GM04504 (cell line): Measurements from ENCODE around the gene DSTYK.

Experiments
- DNase-seq: peaks from one replicate; pipeline ENCODE4 v3.0.0-alpha.2; 2012; ENCODE audit warnings: low read depth

DSTYK gene

GRCh38 chr1:205129447-205130029 lies 82.0 kb downstream of the DSTYK start:
- DNase-seq, result no peak

- DNase-seq, result no peak
Observed at GRCh38 chr1:205128050-205128449, 83.5 kb downstream of the DSTYK start.

GRCh38 chr1:205127646-205128045 lies 83.9 kb downstream of the DSTYK start:
- no peak for DNase-seq

GRCh38 chr1:205124726-205125125 lies 86.8 kb downstream of the DSTYK start:
- no peak for DNase-seq

- no peak for DNase-seq
Observed at GRCh38 chr1:205122489-205122882, 89.0 kb downstream of the DSTYK start.

GRCh38 chr1:205121660-205122488 lies 89.6 kb downstream of the DSTYK start, which contains the start of gene RBBP5:
RBBP5 (minus strand) TSS chr1:205121978; CDS start chr1:205121873, 105 bp downstream.
- DNase-seq, result peak; percentile 95

- DNase-seq, result no peak
Observed at GRCh38 chr1:205118752-205119151, 92.8 kb downstream of the DSTYK start.

- DNase-seq, result no peak
Observed at GRCh38 chr1:205111354-205111753, 100.1 kb downstream of the DSTYK start.

- no peak for DNase-seq
Observed at GRCh38 chr1:205109711-205110110, 101.8 kb downstream of the DSTYK start.

- DNase-seq, result no peak
Observed at GRCh38 chr1:205109269-205109668, 102.2 kb downstream of the DSTYK start.

GRCh38 chr1:205108464-205108863 lies 103.0 kb downstream of the DSTYK start:
- no peak for DNase-seq

GRCh38 chr1:205107327-205107726 lies 104.2 kb downstream of the DSTYK start:
- DNase-seq, result no peak

- no peak for DNase-seq
Observed at GRCh38 chr1:205102404-205102803, 109.1 kb downstream of the DSTYK start.

GRCh38 chr1:205098242-205098641 lies 113.3 kb downstream of the DSTYK start:
- no peak for DNase-seq

GRCh38 chr1:205095422-205095821 lies 116.1 kb downstream of the DSTYK start:
- no peak for DNase-seq
